Psoas muscle (tissue), 8 donors: ENCODE data around the gene IGSF5. TPM values are rescaled to one million over a fixed set of nuclear protein-coding genes. Genes with fewer than 3 reads are reported as not detected.

Experiments
- ATAC-seq, 4 donors: fragments of 200-7000 bp; cut with Tn5 transposase; one replicate each; pipeline ENCODE4 v1.9.1; 2020; ENCODE audit warnings: moderate library complexity in 3 of 4, mild to moderate bottlenecking in 2 of 4
- DNase-seq, 2 donors: peaks; one replicate each; pipeline ENCODE4 v3.0.0-alpha.2; 2020
- H3K27ac ChIP-seq: fragments of 200-600 bp; one replicate; pipeline ENCODE4 v1.8.0; 2022
- H3K27me3 ChIP-seq, 3 donors: fragments of 200-600 bp in 1 of 3; one replicate each; pipeline versions ENCODE4 v1.6.1 to v1.8.0; 2013 to 2022; ENCODE audit warnings: low read length in 2 of 3, mild to moderate bottlenecking in 2 of 3, moderate library complexity in 1 of 3; ENCODE audit not compliant: insufficient read depth in 3 of 3
- H3K36me3 ChIP-seq, 2 donors: fragments of 200-600 bp in 1 of 2; one replicate each; pipeline versions ENCODE4 v1.6.1 to v1.8.0; 2013 to 2022; ENCODE audit warnings: low read depth in 1 of 2, mild to moderate bottlenecking in 1 of 2, moderate library complexity in 1 of 2; ENCODE audit not compliant: insufficient read depth in 1 of 2
- H3K4me1 ChIP-seq: fragments of 200-600 bp; one replicate; pipeline ENCODE4 v1.8.0; 2022
- H3K4me3 ChIP-seq: fragments of 200-600 bp; one replicate; pipeline ENCODE4 v1.8.0; 2022; ENCODE audit warnings: mild to moderate bottlenecking
- H3K9me3 ChIP-seq: fragments of 200-600 bp; one replicate; pipeline ENCODE4 v1.8.0; 2022
- CTCF ChIP-seq: fragments of 200-600 bp; IDR thresholded peaks from one replicate; pipeline ENCODE4 v1.8.0; 2022; ENCODE audit warnings: antibody characterized with exemption
- WGBS, 3 donors: extraction: QIAGEN DNeasy Blood & Tissue Kit; methylation state at CpG; one replicate each; pipeline versions ENCODE4 v1.1.6 to v1.1.7; 2013; 5-methylcytosine and 5-hydroxymethylcytosine counted together
- intact Hi-C, 2 donors: fragments of 100-400 bp; cut with DNase I; formaldehyde crosslinking; loops; one replicate each; pipeline versions ENCODE4 v1.11.0 to v1.14.2; 2022
- polyA plus RNA-seq, 3 donors: library from polyadenylated mRNA; stranded (reverse); fragments of 200-250 nt; gene quantifications; one replicate each; pipeline ENCODE4 v1.2.3, GENCODE V29; 2013
- total RNA-seq, 4 donors: library from RNA; stranded (reverse); fragmentation: NEBNext Ultra II Directional in 2 of 4; extraction: Animal tissue kit (Norgen Biotek cat#: 25700) in 2 of 4; gene quantifications; one replicate each; pipeline versions ENCODE4 v1.2.1 to v1.2.4, GENCODE V29; 2021 to 2023
- donor health status: healthy with polysubstance abuse.
- donor health status: DM: no; HTN: no; CAD: no; lungs with moderate emphysema.
- donor health status: Bipolar disorder and iron deficiency.
- donor health status: healthy.
- donor health status: DM: yes; HTN: yes; CAD: no.
- donor health status: DM: no; HTN: no; CAD: no.
- donor health status: DM: no; HTN: no; CAD: no.
- donor health status: DM: yes; HTN: yes; CAD: no.

IGSF5 gene
- total and polyA plus RNA-seq, 7 donors = not detected

GRCh38 chr21:39721885-39722284, 23.1 kb upstream of the IGSF5 start:
- intact Hi-C loops = no loop called here
- H3K4me1 ChIP-seq = no peaks in the 10 kb centered on the region
- no peak for DNase-seq
- H3K27ac ChIP-seq = no peak overlapping the region
- no peak for ATAC-seq
- WGBS, 3 donors = 94 to 98% (median 95%) methylated on average over 1 of the region's 1 CpG
- H3K4me3 ChIP-seq = no peak overlapping the region
- TF ChIP-seq CTCF = no peak
- H3K9me3 ChIP-seq = no peaks in the 10 kb centered on the region
- H3K36me3 ChIP-seq = no peaks in the 10 kb centered on the region
- no peaks in the 10 kb centered on the region for H3K27me3 ChIP-seq

DNA sequence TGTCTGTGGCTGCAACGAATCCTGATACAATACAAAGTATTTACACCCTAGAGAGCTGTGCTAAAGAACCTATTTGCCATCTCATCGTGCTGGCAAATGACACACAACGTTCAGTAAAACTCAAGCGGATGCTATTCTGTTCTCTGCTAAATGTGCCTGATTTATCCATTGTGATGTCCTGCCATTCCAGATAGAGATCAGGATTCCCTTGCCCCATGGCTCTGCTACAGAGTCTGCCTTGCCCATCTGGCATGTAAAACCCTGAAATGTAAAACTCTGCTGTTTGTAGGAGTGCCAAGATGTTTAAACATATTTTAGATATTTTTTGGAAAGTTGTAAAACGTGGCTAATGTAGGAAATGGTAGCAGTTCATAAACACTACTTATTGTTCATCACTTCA, 20.0 kb upstream of the IGSF5 start:
- no peaks in the 10 kb centered on the region for H3K36me3 ChIP-seq
- H3K4me1 ChIP-seq = no peaks in the 10 kb centered on the region
- WGBS, 3 donors = 69 to 74% (median 70%) methylated on average over 5 of the region's 5 CpGs
- intact Hi-C loops = no loop called here
- no peak overlapping the region for H3K4me3 ChIP-seq
- no peak overlapping the region for H3K27ac ChIP-seq
- H3K27me3 ChIP-seq = no peaks in the 10 kb centered on the region
- DNase-seq = no peak
- no peak for TF ChIP-seq CTCF
- no peaks in the 10 kb centered on the region for H3K9me3 ChIP-seq
- no peak for ATAC-seq

GRCh38 chr21:39726133-39726532, 18.9 kb upstream of the IGSF5 start:
- no peaks in the 10 kb centered on the region for H3K4me1 ChIP-seq
- DNase-seq = no peak
- H3K27ac ChIP-seq = no peak overlapping the region
- no peak for ATAC-seq
- 93 to 98% (median 96%) methylated on average over 7 of the region's 7 CpGs for WGBS, 3 donors
- H3K9me3 ChIP-seq = no peaks in the 10 kb centered on the region
- no peak overlapping the region for H3K4me3 ChIP-seq
- intact Hi-C loops = no loop called here
- TF ChIP-seq CTCF = no peak
- H3K27me3 ChIP-seq = no peaks in the 10 kb centered on the region
- H3K36me3 ChIP-seq = no peaks in the 10 kb centered on the region

- no peak for ATAC-seq
- intact Hi-C loops = no loop called here
- no peak for DNase-seq
- Histone ChIP-seq H3K4me1 (no peaks in the 10 kb centered on the region), H3K4me3 (no peak overlapping the region), H3K9me3 (no peaks in the 10 kb centered on the region), H3K27me3 (no peaks in the 10 kb centered on the region), H3K27ac (no peak overlapping the region), H3K36me3 (no peaks in the 10 kb centered on the region)
- TF ChIP-seq CTCF = no peak
- 83 to 88% (median 86%) methylated on average over 15 of the region's 15 CpGs for WGBS, 3 donors
Measured at GRCh38 chr21:39727401-39728120, 17.4 kb upstream of the IGSF5 start.

DNA sequence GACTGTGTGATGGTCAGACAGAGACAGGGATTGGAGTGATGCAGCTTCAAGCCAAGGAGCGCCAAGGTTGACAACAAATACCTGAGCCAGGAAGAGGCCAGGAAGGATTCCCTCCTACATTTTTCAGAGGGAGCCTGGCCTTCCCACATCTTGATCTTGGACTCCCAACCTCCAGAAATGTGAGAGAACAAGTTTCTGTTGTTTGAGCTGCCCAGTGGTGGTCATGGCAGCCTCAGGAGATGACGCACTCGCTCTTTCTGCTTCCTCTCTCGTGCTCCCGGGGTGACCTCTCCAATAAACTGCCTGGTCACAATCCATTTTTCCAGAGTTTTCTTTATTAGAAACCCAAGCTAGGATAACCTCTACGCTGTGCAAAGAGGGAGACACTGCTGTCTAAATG, 16.6 kb upstream of the IGSF5 start:
- no peak for ATAC-seq
- intact Hi-C loops = no loop called here
- no peaks in the 10 kb centered on the region for H3K36me3 ChIP-seq
- no peak for DNase-seq
- 88 to 89% (median 88%) methylated on average over 6 of the region's 6 CpGs for WGBS, 3 donors
- H3K27ac ChIP-seq = no peak overlapping the region
- no peaks in the 10 kb centered on the region for H3K27me3 ChIP-seq
- H3K4me3 ChIP-seq = no peak overlapping the region
- TF ChIP-seq CTCF = no peak
- no peaks in the 10 kb centered on the region for H3K9me3 ChIP-seq
- H3K4me1 ChIP-seq = no peaks in the 10 kb centered on the region
